ENCODE data around the gene RAB23.

Gene RAB23

GRCh38 chr6:57262901-57263694, 41.0 kb upstream of the RAB23 start:
- no peak for TF ChIP-seq CTCF (IDR thresholded peaks at IDR 0.05; ENCODE audit: control extremely low read depth, extremely low read depth, low read depth, missing control alignments)
- no peak for DNase-seq (ENCODE audit: extremely low spot score)
- ChIA-PET POLR2A (no interaction called here), CTCF (interaction anchor here (1.2 kb wide), 1 partner anchor 1818 kb away, joined by 3 read pairs; no protein-coding TSS in a partner anchor)

DNA sequence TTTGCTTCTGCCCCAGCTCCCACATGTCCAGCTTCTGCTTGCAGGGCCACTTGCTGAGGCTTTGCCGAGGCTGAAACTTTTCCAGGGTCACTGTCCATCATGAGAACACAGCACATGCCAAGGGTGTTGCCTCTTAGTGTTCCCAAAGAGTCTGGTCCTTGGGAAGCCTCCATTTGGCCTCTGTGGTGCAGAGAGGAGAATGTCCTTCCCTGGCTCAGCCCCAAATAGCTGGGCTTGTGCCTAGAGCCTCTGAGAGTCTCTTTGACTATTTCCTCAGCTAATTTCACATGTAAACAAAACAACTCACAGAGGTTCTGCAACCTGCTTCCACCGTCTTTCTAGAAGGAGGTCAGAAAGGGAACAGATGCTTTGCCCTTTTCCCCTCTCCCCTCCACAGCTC, 40.4 kb upstream of the RAB23 start:
- ChIA-PET CTCF (interaction anchor here (1.5 to 1.7 kb wide), 2 partner anchors 10 to 11 kb away, joined by 4 to 5 read pairs; no protein-coding TSS in a partner anchor), POLR2A (no interaction called here)
- TF ChIP-seq CTCF (IDR thresholded peaks at IDR 0.05; ENCODE audit: control extremely low read depth, extremely low read depth, low read depth, missing control alignments) = no peak
- no peak for DNase-seq (ENCODE audit: extremely low spot score)

DNA sequence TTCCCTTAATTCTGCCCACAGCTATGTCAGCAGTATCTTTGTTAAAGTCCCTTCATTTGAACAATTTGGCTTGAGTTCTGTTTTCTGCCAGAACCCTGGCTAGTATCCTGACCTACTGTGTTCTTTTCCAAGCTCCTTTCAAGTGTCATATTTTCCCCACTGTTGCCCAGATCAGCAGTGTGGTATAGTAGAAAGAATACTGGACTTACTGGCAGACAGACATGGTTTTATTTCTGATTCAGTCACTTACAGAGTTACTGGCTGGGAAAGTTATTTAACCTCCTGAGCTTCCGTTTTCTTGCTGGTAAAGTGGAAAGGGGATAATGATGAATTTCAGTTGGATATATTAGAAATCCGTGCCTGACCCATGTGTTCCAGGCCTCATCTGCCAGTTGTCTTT, 39.8 kb upstream of the RAB23 start:
- ChIA-PET POLR2A (no interaction called here), CTCF (interaction anchor here (1.2 to 1.7 kb wide), 3 partner anchors 10 to 44 kb away, joined by 3 to 5 read pairs (median 4); no protein-coding TSS in a partner anchor)
- TF ChIP-seq CTCF (IDR thresholded peaks at IDR 0.05; ENCODE audit: control extremely low read depth, extremely low read depth, low read depth, missing control alignments) = no peak
- DNase-seq (ENCODE audit: extremely low spot score) = no peak

DNA sequence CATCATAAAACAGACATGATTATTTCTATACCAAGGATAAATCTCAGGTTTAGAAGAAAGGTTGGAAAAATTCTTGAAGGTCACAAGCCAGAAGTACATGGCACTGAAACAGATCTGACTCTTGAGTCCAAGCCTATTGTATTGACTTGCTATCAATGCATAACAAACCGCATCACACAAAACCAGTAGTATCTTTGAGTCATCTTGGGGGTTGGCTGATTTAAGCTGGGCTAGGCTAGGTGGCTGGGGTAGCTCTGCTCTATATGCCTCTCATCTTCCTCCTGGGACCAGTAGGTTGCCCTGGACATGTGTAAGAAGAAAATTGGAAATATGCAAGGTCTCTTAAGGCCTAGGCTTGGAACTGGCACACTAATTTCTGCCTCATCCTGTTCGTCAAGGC, 37.0 kb upstream of the RAB23 start:
- no peak for DNase-seq (ENCODE audit: extremely low spot score)
- POLR2A ChIA-PET = no interaction called here
- CTCF ChIA-PET = no interaction called here
- TF ChIP-seq CTCF (IDR thresholded peaks at IDR 0.05; ENCODE audit: control extremely low read depth, extremely low read depth, low read depth, missing control alignments) = no peak

GRCh38 chr6:57257911-57258541, 35.9 kb upstream of the RAB23 start:
- POLR2A ChIA-PET = no interaction called here
- no peak for DNase-seq (ENCODE audit: extremely low spot score)
- CTCF ChIA-PET = interaction anchor here (1.3 kb wide), 1 partner anchor 8 kb away, joined by 4 read pairs; no protein-coding TSS in a partner anchor

DNA sequence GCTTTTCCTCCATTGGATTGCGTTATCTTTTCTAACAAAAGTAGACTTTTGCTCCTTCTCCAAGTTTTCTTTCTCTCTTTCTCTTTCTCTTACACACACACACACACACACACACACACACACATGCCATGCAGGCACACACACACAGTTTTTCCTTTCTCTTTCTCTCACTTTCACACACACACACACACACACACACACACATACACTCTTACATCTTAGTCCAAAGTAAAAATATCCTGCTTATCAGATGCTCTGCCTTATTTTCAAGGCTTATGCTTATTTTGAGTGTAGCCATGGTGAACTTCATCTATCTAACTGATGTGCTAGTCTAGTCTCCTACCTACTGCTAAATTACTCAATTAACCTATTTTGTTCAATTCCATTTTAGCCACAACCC, 34.4 kb upstream of the RAB23 start:
- no peak for TF ChIP-seq CTCF (IDR thresholded peaks at IDR 0.05; ENCODE audit: control extremely low read depth, extremely low read depth, low read depth, missing control alignments)
- no peak for DNase-seq (ENCODE audit: extremely low spot score)
- POLR2A ChIA-PET = no interaction called here
- CTCF ChIA-PET = no interaction called here

More at GRCh38 chr6:57257911-57258541, 35.9 kb upstream of the RAB23 start:
- TF ChIP-seq CTCF (IDR thresholded peaks at IDR 0.05; ENCODE audit: control extremely low read depth, extremely low read depth, low read depth, missing control alignments) = no peak
